ENCODE measurements around the gene SLC5A3. TPM values are rescaled to one million over a fixed set of nuclear protein-coding genes. Genes with fewer than 3 reads are reported as not detected.

The SLC5A3 gene
- total and polyA plus RNA-seq, 7 donors = 0.60 to 41.8 (median 20.6) TPM

DNA sequence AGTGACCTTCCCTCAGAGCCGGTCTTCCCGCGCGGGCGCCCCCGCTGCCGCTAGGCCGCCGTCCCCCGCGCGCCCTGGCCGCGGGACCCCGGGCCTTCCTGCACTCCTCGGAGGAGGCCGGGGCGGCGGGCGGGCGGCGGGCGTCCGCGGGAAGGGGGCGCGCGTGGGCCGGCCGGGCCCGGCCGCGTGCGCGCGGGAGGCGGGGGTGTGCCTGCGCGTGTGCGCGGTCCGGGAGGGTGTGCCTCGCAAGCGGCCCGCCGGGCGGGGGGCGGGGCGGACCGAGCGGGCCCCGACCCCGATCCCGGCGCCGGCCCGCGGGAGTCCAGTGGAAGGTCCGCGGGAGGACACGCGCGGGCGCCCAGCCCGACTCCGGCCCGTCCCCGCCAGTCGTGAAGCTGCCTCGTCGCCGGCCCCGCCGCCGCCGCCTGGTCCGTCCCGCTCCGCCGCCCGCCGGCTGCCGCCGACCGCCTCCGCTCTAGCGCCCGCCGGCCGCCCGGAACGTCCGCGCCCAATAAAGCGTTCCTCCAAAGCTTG, 438 bp downstream of the SLC5A3 start:
- TF ChIP-seq EP300 (IDR thresholded peaks at IDR 0.05) (no peak), POLR2AphosphoS5 (IDR thresholded peaks at IDR 0.05) (no peak), POLR2A (IDR thresholded peaks at IDR 0.05) (no peak)
- TF ChIP-seq, protein P1, sequence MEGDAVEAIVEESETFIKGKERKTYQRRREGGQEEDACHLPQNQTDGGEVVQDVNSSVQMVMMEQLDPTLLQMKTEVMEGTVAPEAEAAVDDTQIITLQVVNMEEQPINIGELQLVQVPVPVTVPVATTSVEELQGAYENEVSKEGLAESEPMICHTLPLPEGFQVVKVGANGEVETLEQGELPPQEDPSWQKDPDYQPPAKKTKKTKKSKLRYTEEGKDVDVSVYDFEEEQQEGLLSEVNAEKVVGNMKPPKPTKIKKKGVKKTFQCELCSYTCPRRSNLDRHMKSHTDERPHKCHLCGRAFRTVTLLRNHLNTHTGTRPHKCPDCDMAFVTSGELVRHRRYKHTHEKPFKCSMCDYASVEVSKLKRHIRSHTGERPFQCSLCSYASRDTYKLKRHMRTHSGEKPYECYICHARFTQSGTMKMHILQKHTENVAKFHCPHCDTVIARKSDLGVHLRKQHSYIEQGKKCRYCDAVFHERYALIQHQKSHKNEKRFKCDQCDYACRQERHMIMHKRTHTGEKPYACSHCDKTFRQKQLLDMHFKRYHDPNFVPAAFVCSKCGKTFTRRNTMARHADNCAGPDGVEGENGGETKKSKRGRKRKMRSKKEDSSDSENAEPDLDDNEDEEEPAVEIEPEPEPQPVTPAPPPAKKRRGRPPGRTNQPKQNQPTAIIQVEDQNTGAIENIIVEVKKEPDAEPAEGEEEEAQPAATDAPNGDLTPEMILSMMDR (IDR thresholded peaks at IDR 0.05) = no peak
- Histone ChIP-seq H3K27me3 (no peaks in the 10 kb centered on the region), H3K9me3 (no peaks in the 10 kb centered on the region), H3K4me3 (peak overlapping the region; percentile 69 to 81 (median 73)), H3K36me3 (no peaks in the 10 kb centered on the region), H3K27ac (peak overlapping the region; percentile 82 to 93 (median 89)), H3K4me1 (peaks cover 0 to 50% (median 48%) of the 10 kb centered on the region in 4 donors)
- DNase-seq = peak; percentile 64
- intact Hi-C loops (cut with DNase I) = loop anchor here (2.0 to 10.0 kb wide), 6 partner anchors 57 to 429 kb away; partner anchors contain the start of genes CRYZL1 and ITSN1
- WGBS, 2 donors = 1% methylated on average over 95 of the region's 95 CpGs

DNA sequence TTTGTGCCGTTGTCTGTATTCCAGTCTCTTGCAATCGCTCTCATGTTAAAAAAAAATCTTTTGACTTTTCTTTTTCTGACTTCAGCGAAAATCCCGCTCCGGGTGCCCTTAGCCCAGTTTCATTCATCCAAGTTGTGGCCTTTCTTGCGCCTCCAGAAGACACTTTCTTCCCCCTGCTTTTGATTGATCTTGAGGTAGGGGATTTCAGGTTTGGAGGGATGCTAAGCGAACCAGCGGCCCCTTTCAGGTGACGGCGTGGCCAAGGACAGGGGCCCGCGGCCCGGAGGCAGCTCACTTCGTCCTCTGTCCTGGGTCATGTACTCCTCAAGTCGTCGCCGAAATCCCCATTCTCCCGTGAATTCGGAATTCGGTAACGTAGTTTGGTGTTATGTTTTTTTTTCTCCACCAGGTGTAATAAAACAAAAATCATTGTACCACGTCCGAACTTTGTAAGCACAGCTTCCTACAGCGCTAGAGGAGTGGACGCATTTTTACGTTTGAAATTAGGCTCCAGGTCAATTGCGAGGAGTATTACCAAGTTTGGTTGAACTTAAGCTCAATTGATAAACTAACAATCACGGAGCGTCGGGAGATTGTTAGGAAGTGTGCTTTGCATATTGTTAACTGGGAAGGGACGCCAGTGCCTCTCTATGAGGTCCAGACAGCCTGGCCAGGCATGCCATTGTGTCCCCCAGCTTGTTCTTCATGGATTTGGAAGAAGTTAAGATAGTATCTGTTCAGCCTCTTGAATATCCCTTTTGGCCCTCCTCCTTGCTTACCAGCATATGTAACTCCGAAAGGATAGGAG, 1.1 kb downstream of the SLC5A3 start:
- no peak for TF ChIP-seq POLR2A (IDR thresholded peaks at IDR 0.05)
- TF ChIP-seq, protein P1 (IDR thresholded peaks at IDR 0.05) = peak in 1 of 4 experiments; percentile 23
- Histone ChIP-seq H3K4me1 (peaks cover 0 to 56% (median 54%) of the 10 kb centered on the region in 4 donors), H3K9me3 (no peaks in the 10 kb centered on the region), H3K36me3 (no peaks in the 10 kb centered on the region), H3K27me3 (no peaks in the 10 kb centered on the region), H3K4me3 (peak overlapping the region; percentile 38 to 81 (median 70)), H3K27ac (peak overlapping the region in 3 of 4 donors; percentile 82 to 93 (median 92))
- 4 to 25% methylated on average over 32 of the region's 32 CpGs for WGBS, 2 donors
- DNase-seq = no peak
- intact Hi-C loops (cut with DNase I) = loop anchor here (2.0 to 10.0 kb wide), 4 partner anchors 52 to 430 kb away; partner anchors contain the start of genes CRYZL1 and ITSN1

DNA sequence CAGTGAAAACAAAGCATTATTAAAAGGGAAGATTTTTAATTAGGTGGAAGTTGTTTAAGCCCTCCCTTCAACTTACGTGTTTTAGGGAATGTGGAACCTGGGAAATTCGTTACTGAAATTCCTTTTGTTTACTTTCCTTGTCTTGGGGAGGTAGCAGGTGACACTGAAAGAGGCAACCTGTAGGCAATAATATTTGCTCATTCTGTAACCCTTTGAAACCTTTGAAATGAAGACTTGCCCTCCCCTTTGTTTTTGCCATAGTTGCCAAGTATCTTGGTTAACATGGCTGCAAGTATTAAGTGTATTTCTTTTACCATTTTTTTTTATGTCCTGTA, 1.7 kb downstream of the SLC5A3 start:
- H3K4me1 ChIP-seq = peaks cover 0 to 62% (median 59%) of the 10 kb centered on the region in 4 donors
- TF ChIP-seq POLR2AphosphoS5 (IDR thresholded peaks at IDR 0.05) = no peak
- TF ChIP-seq EP300 (IDR thresholded peaks at IDR 0.05) = no peak
- TF ChIP-seq, protein P1 (IDR thresholded peaks at IDR 0.05) = no peak
- TF ChIP-seq POLR2A (IDR thresholded peaks at IDR 0.05) = no peak
- intact Hi-C loops (cut with DNase I) = loop anchor here (2.0 to 10.0 kb wide), 3 partner anchors 53 to 430 kb away; partner anchors contain the start of genes CRYZL1 and ITSN1
- H3K36me3 ChIP-seq = no peaks in the 10 kb centered on the region
- WGBS, 2 donors = 18 to 62% methylated on average over 2 of the region's 2 CpGs
- H3K4me3 ChIP-seq = peak overlapping the region; percentile 38 to 81 (median 70)
- no peaks in the 10 kb centered on the region for H3K9me3 ChIP-seq
- no peaks in the 10 kb centered on the region for H3K27me3 ChIP-seq
- no peak for DNase-seq
- peak overlapping the region in 3 of 4 donors; percentile 82 to 93 (median 92) for H3K27ac ChIP-seq

DNA sequence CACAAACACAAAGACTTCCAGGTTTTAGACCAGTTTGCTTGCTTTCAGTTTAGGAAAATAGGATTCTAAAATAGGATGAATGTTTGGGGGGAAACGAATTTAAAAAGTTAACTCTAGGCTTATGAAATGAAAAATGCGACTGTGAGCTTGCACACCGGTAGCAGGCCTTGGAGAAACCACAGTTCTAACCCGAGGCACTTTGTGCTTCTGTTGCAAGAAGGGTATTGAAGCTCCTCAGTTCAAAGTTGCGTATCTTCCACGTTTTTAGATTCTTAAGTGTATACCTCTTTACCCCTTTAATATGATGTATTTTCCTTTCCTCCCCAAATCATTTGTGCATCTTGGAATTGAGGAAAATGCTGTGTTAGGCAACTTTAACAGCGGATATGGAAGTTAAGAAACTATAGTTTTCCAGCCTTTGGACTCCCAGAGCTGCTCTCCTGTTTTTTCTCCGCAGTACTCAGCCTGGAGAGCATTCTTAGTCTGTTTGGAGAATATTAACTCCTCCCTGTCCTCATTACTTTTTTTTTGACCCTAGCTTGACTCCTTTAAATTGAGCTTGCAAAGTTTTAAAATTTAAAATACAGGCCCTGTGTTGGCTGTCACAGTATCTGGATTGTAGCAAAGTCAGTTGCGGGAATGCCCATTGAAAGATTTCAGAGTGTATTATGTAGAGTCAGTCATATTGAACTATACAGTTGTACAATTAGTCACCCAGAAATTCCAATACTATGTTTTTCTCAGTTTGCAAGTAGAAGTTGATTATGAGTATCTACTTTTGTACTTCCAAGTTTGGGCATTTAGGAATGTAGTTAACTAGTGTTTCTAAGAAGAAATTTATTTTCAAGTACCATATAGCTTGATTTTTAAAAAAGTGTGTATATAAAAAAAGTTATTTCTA, 2.6 kb downstream of the SLC5A3 start:
- no peak for TF ChIP-seq POLR2AphosphoS5 (IDR thresholded peaks at IDR 0.05)
- TF ChIP-seq EP300 (IDR thresholded peaks at IDR 0.05) = no peak
- TF ChIP-seq, protein P1 (IDR thresholded peaks at IDR 0.05) = no peak
- TF ChIP-seq POLR2A (IDR thresholded peaks at IDR 0.05) = no peak
- peaks cover 0 to 70% (median 67%) of the 10 kb centered on the region in 4 donors for H3K4me1 ChIP-seq
- H3K9me3 ChIP-seq = no peaks in the 10 kb centered on the region
- WGBS, 2 donors = 68 to 69% methylated on average over 9 of the region's 9 CpGs
- H3K27me3 ChIP-seq = no peaks in the 10 kb centered on the region
- intact Hi-C loops (cut with DNase I) = loop anchor here (2.0 to 10.0 kb wide), 3 partner anchors 54 to 431 kb away; partner anchors contain the start of genes CRYZL1 and ITSN1
- H3K4me3 ChIP-seq = peak overlapping the region; percentile 38 to 81 (median 70)
- H3K36me3 ChIP-seq = no peaks in the 10 kb centered on the region
- DNase-seq = no peak
- H3K27ac ChIP-seq = peak overlapping the region in 3 of 4 donors; percentile 82 to 93 (median 92)
